Lower leg skin (tissue), 4 donors: Measurements from ENCODE around the gene CPT2. TPM values are rescaled to one million over a fixed set of nuclear protein-coding genes. Genes with fewer than 3 reads are reported as not detected.

Experiments
- DNase-seq, 2 donors: peaks; one replicate each; pipeline ENCODE4 v3.0.0-alpha.2; 2019; ENCODE audit warnings: low spot score in 2 of 2
- H3K4me3 ChIP-seq: fragments of 200-600 bp; sonication (generic); 2 replicates; pipeline ENCODE4 v1.5.1; 2017; ENCODE audit warnings: mild to moderate bottlenecking, low read depth; ENCODE audit not compliant: poor library complexity, severe bottlenecking
- CTCF ChIP-seq, 3 donors: fragments of 450-650 bp; IDR thresholded peaks; one replicate each; pipeline ENCODE4 v1.5.1; 2016; ENCODE audit warnings: antibody characterized with exemption in 3 of 3, mild to moderate bottlenecking in 3 of 3, moderate library complexity in 2 of 3
- POLR2A ChIP-seq, 2 donors: fragments of 450-650 bp; IDR thresholded peaks; one replicate each; pipeline ENCODE4 v1.6.1; 2016 to 2017; ENCODE audit warnings: antibody characterized with exemption in 2 of 2, mild to moderate bottlenecking in 1 of 2, moderate library complexity in 1 of 2
- WGBS, 2 donors: methylation state at CpG; one replicate each; pipeline ENCODE4 v1.1.5; 2018; 5-methylcytosine and 5-hydroxymethylcytosine counted together
- intact Hi-C: fragments of 100-400 bp; cut with DNase I; formaldehyde crosslinking; loops from one replicate; pipeline ENCODE4 v1.15.0; 2023; ENCODE audit warnings: low total_unique reads
- total RNA-seq, 4 donors: library from RNA; depleted of rRNA; stranded (reverse); fragments of >200 nt; gene quantifications; one replicate each; pipeline ENCODE4 v1.1.0, GENCODE V29; 2016

The CPT2 gene
- total RNA-seq, 4 donors from 2014 or later: 30.1 to 47.1 (median 36.7) TPM

- H3K4me3 ChIP-seq: no peak overlapping the region
- TF ChIP-seq CTCF (IDR thresholded peaks at IDR 0.05) (no peak), POLR2A (IDR thresholded peaks at IDR 0.05) (no peak)
- peak in 1 of 2 donors; percentile 5 for DNase-seq
- 81 to 87% methylated on average over 10 of the region's 10 CpGs for WGBS, 2 donors
- intact Hi-C loops: no loop called here
Observed at GRCh38 chr1:53163291-53163768, 33.3 kb upstream of the CPT2 start.

- WGBS, 2 donors: 65 to 73% methylated on average over 5 of the region's 5 CpGs
- no peak for DNase-seq
- intact Hi-C loops: no loop called here
- H3K4me3 ChIP-seq: no peak overlapping the region
- no peak for TF ChIP-seq CTCF (IDR thresholded peaks at IDR 0.05)
- no peak for TF ChIP-seq POLR2A (IDR thresholded peaks at IDR 0.05)
Observed at GRCh38 chr1:53165408-53165961, 31.1 kb upstream of the CPT2 start.

- 79 to 85% methylated on average over 6 of the region's 6 CpGs for WGBS, 2 donors
- DNase-seq: no peak
- intact Hi-C loops: no loop called here
- no peak overlapping the region for H3K4me3 ChIP-seq
- TF ChIP-seq POLR2A (IDR thresholded peaks at IDR 0.05) (no peak), CTCF (IDR thresholded peaks at IDR 0.05) (no peak)
Observed at GRCh38 chr1:53166366-53166765, 30.3 kb upstream of the CPT2 start.

GRCh38 chr1:53166912-53167311 lies 29.7 kb upstream of the CPT2 start:
- intact Hi-C loops: no loop called here
- no peak for TF ChIP-seq POLR2A (IDR thresholded peaks at IDR 0.05)
- TF ChIP-seq CTCF (IDR thresholded peaks at IDR 0.05): no peak
- no peak for DNase-seq
- WGBS, 2 donors: 71 to 72% methylated on average over 8 of the region's 8 CpGs
- H3K4me3 ChIP-seq: no peak overlapping the region

GRCh38 chr1:53172426-53173128 lies 24.0 kb upstream of the CPT2 start:
- TF ChIP-seq POLR2A (IDR thresholded peaks at IDR 0.05) (no peak), CTCF (IDR thresholded peaks at IDR 0.05) (no peak)
- intact Hi-C loops: no loop called here
- no peak for DNase-seq
- WGBS, 2 donors: 36 to 39% methylated on average over 6 of the region's 6 CpGs
- H3K4me3 ChIP-seq: no peak overlapping the region
